Endodermal cell (in vitro differentiated cells): ENCODE results near the gene PICALM. TPM values are rescaled to one million over a fixed set of nuclear protein-coding genes. Genes with fewer than 3 reads are reported as not detected.

Experiments used
- DNase-seq: peaks from one replicate; pipeline ENCODE4 v3.0.0-alpha.2; 2017
- H3K27ac ChIP-seq: 2 replicates; pipeline ENCODE4 v1.5.1; 2013; ENCODE audit warnings: mild to moderate bottlenecking, low read depth, low read length, moderate library complexity
- H3K27me3 ChIP-seq: 2 replicates; pipeline ENCODE4 v1.6.1; 2013; ENCODE audit warnings: mild to moderate bottlenecking, low read length, moderate library complexity; ENCODE audit not compliant: insufficient read depth, control insufficient read depth, poor library complexity, severe bottlenecking
- H3K36me3 ChIP-seq: 2 replicates; pipeline ENCODE4 v1.7.0; 2013; ENCODE audit warnings: mild to moderate bottlenecking, low read length, moderate library complexity; ENCODE audit not compliant: control insufficient read depth, insufficient read depth
- H3K4me1 ChIP-seq: one replicate; pipeline ENCODE4 v1.7.0; 2013; ENCODE audit warnings: low read length; ENCODE audit not compliant: control insufficient read depth, insufficient read depth
- H3K4me3 ChIP-seq: 2 replicates; pipeline ENCODE4 v1.5.1; 2013; ENCODE audit warnings: mild to moderate bottlenecking, low read length, moderate library complexity
- H3K9ac ChIP-seq: 2 replicates; pipeline ENCODE4 v1.6.1; 2013; ENCODE audit warnings: mild to moderate bottlenecking, low read length, moderate library complexity; ENCODE audit not compliant: poor library complexity, severe bottlenecking; ENCODE audit errors: extremely low read depth
- H3K9me3 ChIP-seq: 2 replicates; pipeline ENCODE4 v1.6.1; 2013; ENCODE audit warnings: mild to moderate bottlenecking, low read length, moderate library complexity; ENCODE audit not compliant: control insufficient read depth
- H3K27ac Mint-ChIP-seq: 2 replicates; pipeline ENCODE4 v1.8.0; 2020; ENCODE audit warnings: mixed read lengths
- H3K27me3 Mint-ChIP-seq: 2 replicates; pipeline ENCODE4 v1.8.0; 2021; ENCODE audit warnings: mild to moderate bottlenecking, mixed read lengths; ENCODE audit not compliant: insufficient read depth
- H3K36me3 Mint-ChIP-seq: 2 replicates; pipeline ENCODE4 v1.8.0; 2020; ENCODE audit warnings: low read depth, mixed read lengths
- H3K4me1 Mint-ChIP-seq: 2 replicates; pipeline ENCODE4 v1.8.0; 2020; ENCODE audit warnings: mixed read lengths
- H3K4me3 Mint-ChIP-seq: 2 replicates; pipeline ENCODE4 v1.8.0; 2020; ENCODE audit warnings: mild to moderate bottlenecking, moderate library complexity, mixed read lengths
- H3K9me3 Mint-ChIP-seq: 2 replicates; pipeline ENCODE4 v1.8.0; 2020; ENCODE audit warnings: mild to moderate bottlenecking, mixed read lengths
- CTCF ChIP-seq: fragments of 200-600 bp; sonication (generic); conservative IDR thresholded peaks from 2 replicates; pipeline ENCODE4 v1.5.0; 2021; ENCODE audit warnings: antibody characterized with exemption, mild to moderate bottlenecking
- WGBS, 2 experiments: methylation state at CpG; one replicate each; pipeline versions ENCODE4 v1.1.5 to v1.1.7; 2013; ENCODE audit warnings: missing lambda C conversion rate in 2 of 2, mixed read lengths in 1 of 2; ENCODE audit not compliant: insufficient coverage in 1 of 2, insufficient read length in 1 of 2; 5-methylcytosine and 5-hydroxymethylcytosine counted together
- total RNA-seq, 2 donors: library from RNA; stranded (reverse); fragmentation: NEBNext Ultra II Directional in 1 of 2; extraction: Animal tissue kit (Norgen Biotek cat#: 25700) in 1 of 2; gene quantifications; 2 replicates in 1 of 2; 3 replicates in 1 of 2; pipeline ENCODE4 v1.2.1, GENCODE V29; 2021

Gene PICALM
- total RNA-seq, 2 donors from 2014 or later, result 120 to 129 TPM

DNA sequence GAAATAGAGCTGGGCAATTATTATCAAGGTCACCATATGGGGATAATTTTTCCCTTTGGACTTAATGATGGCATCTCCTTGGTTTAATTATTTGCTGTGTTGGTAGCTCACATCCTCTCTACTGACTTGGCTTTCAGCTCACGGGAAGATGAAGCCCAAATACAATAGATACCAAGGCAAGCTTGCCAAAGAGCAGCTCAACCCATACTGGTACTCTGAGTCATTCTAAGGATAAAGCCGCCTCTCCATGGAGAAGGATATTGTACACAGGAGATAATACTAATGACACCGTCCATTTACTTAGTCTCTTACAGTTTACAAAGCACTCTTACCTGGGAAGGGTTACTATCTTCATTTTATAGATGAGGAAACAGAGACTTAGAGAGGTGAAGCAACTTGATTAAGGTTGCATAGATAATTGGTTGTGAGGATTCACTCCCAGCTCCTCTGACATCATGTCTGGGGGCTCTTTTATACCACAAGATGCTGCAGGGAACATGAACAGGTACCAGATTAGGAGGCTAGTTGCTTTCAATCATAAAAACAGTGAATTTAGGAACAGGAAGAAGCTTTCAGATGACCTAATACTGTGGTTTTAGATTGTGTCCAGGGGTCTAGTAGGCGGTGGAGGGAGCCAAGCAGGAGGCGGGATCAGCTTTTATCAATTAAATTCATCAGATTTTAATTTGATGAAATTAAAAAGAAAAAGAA lies 48.3 kb upstream of the PICALM start:
- TF ChIP-seq CTCF, result no peak
- Histone ChIP-seq H3K27me3 (no peaks in the 10 kb centered on the region), H3K36me3 (no peaks in the 10 kb centered on the region), H3K9ac (no peak overlapping the region), H3K4me3 (no peak overlapping the region), H3K9me3 (no peaks in the 10 kb centered on the region), H3K27ac (no peak overlapping the region), H3K4me1 (no peaks in the 10 kb centered on the region)
- peaks cover 2% of the 10 kb centered on the region for H3K27me3 Mint-ChIP-seq
- H3K4me3 Mint-ChIP-seq, result no peak overlapping the region
- H3K4me1 Mint-ChIP-seq, result peaks cover 3% of the 10 kb centered on the region
- WGBS, 2 experiments, result 100% methylated on average over 1 to 5 of the region's 5 CpGs
- H3K36me3 Mint-ChIP-seq, result no peaks in the 10 kb centered on the region
- no peak overlapping the region for H3K27ac Mint-ChIP-seq
- no peak for DNase-seq
- peaks cover 4% of the 10 kb centered on the region for H3K9me3 Mint-ChIP-seq

GRCh38 chr11:86116386-86116726 lies 47.5 kb upstream of the PICALM start:
- Mint-ChIP-seq H3K27ac (no peak overlapping the region), H3K4me3 (no peak overlapping the region), H3K4me1 (peaks cover 2% of the 10 kb centered on the region), H3K27me3 (peaks cover 2% of the 10 kb centered on the region), H3K9me3 (peaks cover 5% of the 10 kb centered on the region), H3K36me3 (no peaks in the 10 kb centered on the region)
- H3K27ac ChIP-seq, result no peak overlapping the region
- WGBS, 2 experiments, result 90 to 91% methylated on average over 4 of the region's 4 CpGs
- no peaks in the 10 kb centered on the region for H3K27me3 ChIP-seq
- no peak overlapping the region for H3K4me3 ChIP-seq
- H3K9me3 ChIP-seq, result no peaks in the 10 kb centered on the region
- TF ChIP-seq CTCF, result no peak
- no peak for DNase-seq
- no peak overlapping the region for H3K9ac ChIP-seq
- no peaks in the 10 kb centered on the region for H3K36me3 ChIP-seq
- H3K4me1 ChIP-seq, result no peaks in the 10 kb centered on the region

GRCh38 chr11:86115542-86116385 lies 46.9 kb upstream of the PICALM start:
- Mint-ChIP-seq H3K27ac (no peak overlapping the region), H3K4me3 (no peak overlapping the region), H3K27me3 (peaks cover 2% of the 10 kb centered on the region), H3K36me3 (no peaks in the 10 kb centered on the region), H3K4me1 (peaks cover 2% of the 10 kb centered on the region), H3K9me3 (peaks cover 5% of the 10 kb centered on the region)
- DNase-seq, result no peak
- no peaks in the 10 kb centered on the region for H3K27me3 ChIP-seq
- peak; percentile 24 for TF ChIP-seq CTCF
- no peak overlapping the region for H3K9ac ChIP-seq
- H3K4me3 ChIP-seq, result no peak overlapping the region
- no peaks in the 10 kb centered on the region for H3K9me3 ChIP-seq
- WGBS, 2 experiments, result 83 to 94% methylated on average over 1 to 3 of the region's 3 CpGs
- no peaks in the 10 kb centered on the region for H3K36me3 ChIP-seq
- H3K4me1 ChIP-seq, result no peaks in the 10 kb centered on the region
- no peak overlapping the region for H3K27ac ChIP-seq
